Putamen (tissue), 1 donor: ENCODE results near the gene UBE2J2.

Source experiments
- DNase-seq: peaks from one replicate; pipeline ENCODE4 v3.0.0-alpha.2; 2016; ENCODE audit warnings: low spot score

Gene UBE2J2

GRCh38 chr1:1211541-1212441 lies 61.9 kb downstream of the UBE2J2 start:
- DNase-seq = no peak

DNA sequence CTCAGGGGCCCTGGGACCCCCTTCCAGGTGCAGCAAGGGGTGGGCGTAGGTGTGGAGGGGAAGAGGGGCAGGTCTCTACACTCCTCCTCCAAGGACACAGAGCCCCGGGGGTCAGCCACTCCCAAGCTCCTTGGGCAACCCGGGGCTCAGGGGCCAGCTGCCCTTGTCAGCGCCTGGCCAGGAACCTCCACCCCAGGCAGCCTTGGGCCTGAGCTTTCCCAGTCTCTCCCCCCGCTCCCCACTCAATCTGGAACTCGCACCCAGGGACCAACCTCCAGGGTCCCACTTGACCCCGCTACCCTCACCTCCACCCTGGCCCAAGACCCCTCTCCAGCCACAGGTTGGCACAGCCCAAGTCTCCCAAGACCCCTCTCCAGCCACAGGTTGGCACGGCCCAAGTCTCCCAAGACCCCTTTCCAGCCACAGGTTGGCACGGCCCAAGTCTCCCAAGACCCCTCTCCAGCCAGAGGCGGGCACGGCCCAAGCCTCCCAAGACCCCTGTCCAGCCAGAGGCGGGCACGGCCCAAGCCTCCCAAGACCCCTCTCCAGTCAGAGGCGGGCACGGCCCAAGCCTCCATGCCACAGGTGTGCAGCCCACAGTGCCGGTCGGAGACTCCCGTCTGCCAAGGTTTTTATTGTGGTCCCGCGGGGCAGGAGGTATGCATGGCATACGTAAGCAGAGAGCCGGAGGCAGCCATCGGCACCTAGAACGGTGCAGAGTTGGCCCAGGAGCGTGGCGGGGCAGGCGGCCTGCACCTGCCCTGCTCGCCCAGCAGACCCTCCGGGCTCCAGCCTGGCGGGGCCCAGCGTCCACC lies 62.7 kb downstream of the UBE2J2 start:
- no peak for DNase-seq

DNA sequence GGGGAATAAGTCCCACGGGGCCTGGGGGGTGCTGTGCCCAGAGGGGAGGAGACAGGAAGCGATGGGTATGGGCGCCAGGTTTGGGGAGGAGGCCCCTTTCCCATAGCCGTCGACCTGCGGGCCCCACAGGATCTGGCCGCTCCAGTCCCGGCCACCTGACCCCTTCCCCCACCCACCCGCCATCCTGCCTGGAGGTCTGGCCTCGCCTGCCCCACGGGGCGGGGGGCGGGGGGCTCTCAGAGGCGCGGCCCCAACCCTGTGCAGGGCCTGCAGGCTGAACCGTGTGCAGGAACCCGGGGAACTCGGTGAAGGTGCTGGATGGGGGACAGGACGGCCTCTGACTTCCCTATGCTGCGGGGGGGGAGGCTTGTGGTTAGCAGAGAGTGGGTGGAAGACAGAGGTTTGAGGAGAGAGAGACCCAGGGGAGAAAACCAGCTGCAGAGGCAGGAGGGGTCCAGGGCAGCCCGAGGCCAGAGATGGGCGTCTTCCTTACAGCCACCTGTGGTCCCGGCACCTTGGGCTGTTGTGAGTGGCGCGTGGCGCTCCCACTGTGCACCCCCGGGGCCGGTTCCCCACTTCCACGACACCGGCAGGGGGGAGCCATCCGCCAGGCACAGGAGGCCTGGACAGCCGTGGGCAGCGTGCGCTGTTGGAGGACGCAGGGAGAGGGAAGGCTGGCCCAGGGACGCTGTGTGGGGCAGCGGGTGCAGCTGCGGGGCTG lies 64.8 kb downstream of the UBE2J2 start:
- DNase-seq = no peak

DNA sequence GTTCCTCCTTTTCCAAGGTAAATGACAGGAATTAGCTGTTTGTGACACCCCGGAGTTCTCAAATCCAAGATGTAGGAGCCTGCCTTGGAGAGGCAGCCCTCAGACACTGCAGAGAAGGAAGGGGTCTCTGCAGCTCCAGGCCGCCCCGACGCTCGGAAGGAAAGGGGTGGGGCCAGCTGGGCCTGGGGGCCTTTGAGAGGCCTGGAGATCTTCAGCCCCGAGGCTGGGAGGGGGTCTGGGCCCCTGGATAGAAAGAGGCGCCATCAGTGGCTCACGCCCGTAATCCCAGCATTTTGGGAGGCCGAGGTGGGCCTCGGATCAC lies 66.1 kb downstream of the UBE2J2 start:
- no peak for DNase-seq

DNA sequence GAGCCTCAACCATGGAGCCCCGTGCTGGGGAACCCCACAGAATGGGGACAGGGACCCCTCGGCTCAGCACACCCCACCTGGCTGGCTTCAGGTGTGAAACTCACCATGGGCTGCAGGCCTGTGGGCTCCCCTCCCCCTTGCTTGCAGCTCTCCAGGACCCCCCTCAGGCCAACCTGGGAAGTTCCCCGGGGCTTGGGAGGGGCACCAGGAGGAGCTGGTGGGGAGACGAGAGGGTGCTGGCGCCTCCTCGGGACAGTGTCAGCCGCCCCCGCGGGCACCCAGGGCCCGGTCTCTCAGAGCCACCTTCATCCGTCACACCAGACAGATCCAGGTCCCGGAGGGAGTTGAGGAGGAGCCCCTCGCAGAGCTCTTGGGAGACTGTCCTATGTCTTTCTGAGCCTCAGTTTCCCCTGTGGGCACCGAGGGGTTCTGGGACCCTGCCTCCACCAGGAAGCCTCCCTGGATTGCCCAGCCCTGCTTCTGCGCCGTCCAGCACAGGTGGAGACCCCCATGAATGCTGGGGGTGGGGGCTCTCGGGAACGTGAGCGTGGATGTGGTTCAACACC lies 66.6 kb downstream of the UBE2J2 start:
- DNase-seq = no peak

GRCh38 chr1:1206376-1206965 lies 67.2 kb downstream of the UBE2J2 start, which contains the start of gene TNFRSF18:
Gene TNFRSF18, minus strand, starts transcription at chr1:1206592. Its CDS starts 21 bp downstream, at chr1:1206571.
- DNase-seq = no peak

DNA sequence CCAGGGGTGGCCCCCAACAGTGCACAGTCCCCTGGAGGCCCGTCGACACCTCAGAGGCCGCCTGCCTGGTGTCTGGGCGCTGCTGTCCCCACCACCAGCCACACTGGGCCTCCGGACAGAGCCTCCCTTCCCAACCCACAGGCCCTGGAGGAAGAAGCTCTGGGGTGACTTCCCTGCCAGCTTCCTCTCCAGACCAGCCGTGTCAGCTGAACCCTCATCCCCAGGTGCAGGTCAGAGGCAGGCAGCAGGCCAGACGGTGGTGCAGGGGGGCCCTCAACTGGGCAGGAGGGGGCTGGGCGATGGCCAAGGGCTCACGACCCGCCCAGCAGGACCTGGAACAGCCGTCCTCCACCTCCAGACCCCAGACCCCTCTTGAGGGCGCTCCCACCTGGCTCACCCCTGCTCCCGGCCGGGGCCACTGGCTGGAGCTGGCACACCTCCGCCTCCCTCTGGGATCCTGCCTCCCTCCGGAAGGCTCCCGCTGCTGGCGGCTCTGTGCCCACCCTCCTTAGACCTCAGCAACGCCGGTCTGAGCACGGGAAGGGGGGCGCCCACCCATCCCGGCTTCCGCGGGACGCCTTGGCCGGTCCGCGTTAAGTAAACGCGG lies 67.8 kb downstream of the UBE2J2 start:
- no peak for DNase-seq

DNA sequence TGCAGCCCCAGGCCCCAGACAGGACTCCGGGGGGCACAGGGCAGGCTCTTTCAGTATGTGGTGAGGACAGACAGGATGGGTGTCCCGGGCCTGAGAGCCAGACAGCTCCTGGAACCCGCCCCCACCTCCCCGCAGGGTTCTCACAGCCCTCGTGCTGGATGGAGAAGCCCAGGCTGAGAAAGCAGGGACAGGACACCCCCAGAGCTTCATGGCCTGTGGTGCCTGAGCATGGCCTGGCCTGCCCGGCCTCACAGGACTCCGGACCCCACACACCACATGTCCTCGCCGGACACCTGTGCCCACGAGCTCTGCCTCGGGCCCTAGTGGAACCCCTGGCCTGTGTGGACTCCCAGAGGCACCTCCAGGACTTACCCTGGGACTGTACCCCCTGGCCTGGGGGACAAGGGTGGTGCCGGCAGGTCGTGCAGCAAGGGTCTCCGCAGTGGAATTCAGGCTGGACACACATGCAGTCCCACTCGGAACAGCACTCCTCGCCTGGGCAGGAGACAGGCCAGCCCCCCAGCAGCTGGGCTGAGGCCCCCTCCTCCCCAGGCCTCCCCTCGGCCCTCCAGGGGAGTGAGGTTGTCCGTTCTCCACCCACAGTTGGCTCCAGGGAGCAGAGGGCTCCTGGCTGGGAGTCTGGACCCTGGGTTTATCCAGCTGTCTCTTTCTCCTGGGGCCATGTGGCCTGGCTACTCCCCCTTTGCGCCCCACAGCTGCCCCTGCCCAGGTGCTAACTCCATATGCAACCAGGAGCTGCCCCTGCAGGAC lies 68.5 kb downstream of the UBE2J2 start:
- DNase-seq = no peak

- no peak for DNase-seq
Measured at GRCh38 chr1:1204425-1204920, 69.2 kb downstream of the UBE2J2 start.
